ENCODE measurements around the gene CYB561D1.
A peak's percentile ranks its signal among the peaks of the same experiment; 100 is the strongest.

CYB561D1 gene

GRCh38 chr1:109530457-109531087 lies 36.7 kb downstream of the CYB561D1 start:
- no peak for DNase-seq (ENCODE audit: low read depth)

- no peak for DNase-seq (ENCODE audit: low read depth)
Observed at GRCh38 chr1:109531380-109531779, 37.5 kb downstream of the CYB561D1 start.

- no peak for DNase-seq (ENCODE audit: low read depth)
Observed at GRCh38 chr1:109531826-109532364, 38.0 kb downstream of the CYB561D1 start.

- DNase-seq (ENCODE audit: low read depth), result peak; percentile 91
Observed at GRCh38 chr1:109532365-109533136, 38.7 kb downstream of the CYB561D1 start.

GRCh38 chr1:109534307-109534858 lies 40.5 kb downstream of the CYB561D1 start:
- no peak for DNase-seq (ENCODE audit: low read depth)

DNA sequence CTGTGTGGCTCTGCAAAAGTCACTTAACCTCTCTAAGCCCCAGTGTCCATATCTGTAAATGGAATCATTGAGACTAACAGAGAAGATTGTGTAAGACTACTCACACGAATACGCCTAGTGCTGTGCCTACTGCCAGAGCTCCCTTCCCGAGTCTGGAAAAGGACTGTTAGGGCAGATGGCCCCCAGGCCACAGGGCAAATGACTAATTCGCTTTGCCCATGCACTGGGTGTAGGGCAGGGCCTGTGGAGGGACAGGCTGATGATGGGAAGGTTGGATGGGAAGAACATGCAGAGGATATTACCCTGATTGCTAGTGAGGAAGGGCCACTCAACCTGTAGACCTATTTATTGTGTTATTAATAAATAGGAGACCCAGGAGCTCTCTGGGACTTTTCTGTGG lies 41.6 kb downstream of the CYB561D1 start:
- no peak for DNase-seq (ENCODE audit: low read depth)

GRCh38 chr1:109535971-109536491 lies 42.1 kb downstream of the CYB561D1 start:
- DNase-seq (ENCODE audit: low read depth), result no peak

DNA sequence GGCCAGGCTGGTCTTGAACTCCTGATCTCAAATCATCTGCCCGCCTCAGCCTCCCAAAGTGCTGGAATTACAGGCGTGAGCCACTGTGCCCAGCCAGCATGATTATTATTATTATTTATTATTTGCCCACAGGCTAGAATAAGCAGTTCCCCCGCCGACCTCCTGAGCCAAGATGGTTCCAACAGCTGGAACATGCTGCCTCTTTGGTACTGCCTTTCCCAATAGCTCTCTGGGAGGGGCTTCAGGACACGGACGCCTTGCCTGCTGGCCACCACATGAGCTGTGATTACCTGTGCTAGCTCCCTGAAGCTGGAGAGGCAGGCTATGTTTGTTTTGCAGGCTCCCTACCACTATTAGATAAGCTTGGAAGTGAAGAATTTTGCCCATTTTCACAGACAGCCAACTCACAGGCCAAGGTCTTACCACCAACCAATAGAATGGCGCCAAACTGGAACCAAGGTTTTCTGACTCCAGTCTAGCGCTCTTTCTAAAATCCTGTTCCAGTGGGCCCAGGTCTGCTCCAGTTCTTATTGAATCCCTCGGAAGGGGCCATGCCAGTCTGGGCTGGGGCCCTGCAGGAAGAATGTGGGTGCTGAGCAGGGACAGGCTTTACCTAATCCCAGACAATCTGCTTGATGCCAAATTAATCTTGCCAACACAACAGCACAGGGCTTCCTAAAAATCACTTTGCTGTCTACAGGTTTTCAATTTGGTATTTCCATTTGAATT lies 43.7 kb downstream of the CYB561D1 start:
- no peak for DNase-seq (ENCODE audit: low read depth)

GRCh38 chr1:109538827-109539555 lies 45.1 kb downstream of the CYB561D1 start:
- DNase-seq (ENCODE audit: low read depth), result no peak

- no peak for DNase-seq (ENCODE audit: low read depth)
Observed at GRCh38 chr1:109539676-109540075, 45.8 kb downstream of the CYB561D1 start, which contains the start of gene GPR61. Gene GPR61, plus strand, starts transcription at chr1:109539872. Its CDS starts 3,151 bp downstream, at chr1:109543023.

- no peak for DNase-seq (ENCODE audit: low read depth)
Observed at GRCh38 chr1:109541102-109541501, 47.2 kb downstream of the CYB561D1 start.

GRCh38 chr1:109542657-109543056 lies 48.8 kb downstream of the CYB561D1 start:
- no peak for DNase-seq (ENCODE audit: low read depth)

DNA sequence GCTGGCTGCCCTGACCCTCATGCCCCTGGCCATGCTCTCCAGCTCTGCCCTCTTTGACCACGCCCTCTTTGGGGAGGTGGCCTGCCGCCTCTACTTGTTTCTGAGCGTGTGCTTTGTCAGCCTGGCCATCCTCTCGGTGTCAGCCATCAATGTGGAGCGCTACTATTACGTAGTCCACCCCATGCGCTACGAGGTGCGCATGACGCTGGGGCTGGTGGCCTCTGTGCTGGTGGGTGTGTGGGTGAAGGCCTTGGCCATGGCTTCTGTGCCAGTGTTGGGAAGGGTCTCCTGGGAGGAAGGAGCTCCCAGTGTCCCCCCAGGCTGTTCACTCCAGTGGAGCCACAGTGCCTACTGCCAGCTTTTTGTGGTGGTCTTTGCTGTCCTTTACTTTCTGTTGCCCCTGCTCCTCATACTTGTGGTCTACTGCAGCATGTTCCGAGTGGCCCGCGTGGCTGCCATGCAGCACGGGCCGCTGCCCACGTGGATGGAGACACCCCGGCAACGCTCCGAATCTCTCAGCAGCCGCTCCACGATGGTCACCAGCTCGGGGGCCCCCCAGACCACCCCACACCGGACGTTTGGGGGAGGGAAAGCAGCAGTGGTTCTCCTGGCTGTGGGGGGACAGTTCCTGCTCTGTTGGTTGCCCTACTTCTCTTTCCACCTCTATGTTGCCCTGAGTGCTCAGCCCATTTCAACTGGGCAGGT lies 49.5 kb downstream of the CYB561D1 start:
- no peak for DNase-seq (ENCODE audit: low read depth)

DNA sequence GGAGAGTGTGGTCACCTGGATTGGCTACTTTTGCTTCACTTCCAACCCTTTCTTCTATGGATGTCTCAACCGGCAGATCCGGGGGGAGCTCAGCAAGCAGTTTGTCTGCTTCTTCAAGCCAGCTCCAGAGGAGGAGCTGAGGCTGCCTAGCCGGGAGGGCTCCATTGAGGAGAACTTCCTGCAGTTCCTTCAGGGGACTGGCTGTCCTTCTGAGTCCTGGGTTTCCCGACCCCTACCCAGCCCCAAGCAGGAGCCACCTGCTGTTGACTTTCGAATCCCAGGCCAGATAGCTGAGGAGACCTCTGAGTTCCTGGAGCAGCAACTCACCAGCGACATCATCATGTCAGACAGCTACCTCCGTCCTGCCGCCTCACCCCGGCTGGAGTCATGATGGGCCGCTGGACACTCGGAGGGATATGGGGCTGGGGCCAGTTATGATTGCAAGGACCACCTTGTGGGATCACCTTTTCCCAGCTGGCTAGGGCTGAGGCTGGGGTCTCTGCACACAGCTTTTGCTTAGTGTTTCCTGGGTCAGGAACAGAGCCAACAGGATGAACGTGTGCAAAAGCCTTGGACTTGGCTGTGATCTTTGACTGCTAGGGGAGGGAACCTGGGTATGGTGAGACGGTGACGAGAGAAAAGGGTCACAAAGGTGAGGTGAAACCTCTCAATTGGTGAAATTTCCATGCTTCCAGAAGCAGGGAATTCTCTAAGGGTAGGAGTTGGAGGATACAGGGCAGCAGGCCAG lies 50.3 kb downstream of the CYB561D1 start:
- DNase-seq (ENCODE audit: low read depth), result no peak

DNA sequence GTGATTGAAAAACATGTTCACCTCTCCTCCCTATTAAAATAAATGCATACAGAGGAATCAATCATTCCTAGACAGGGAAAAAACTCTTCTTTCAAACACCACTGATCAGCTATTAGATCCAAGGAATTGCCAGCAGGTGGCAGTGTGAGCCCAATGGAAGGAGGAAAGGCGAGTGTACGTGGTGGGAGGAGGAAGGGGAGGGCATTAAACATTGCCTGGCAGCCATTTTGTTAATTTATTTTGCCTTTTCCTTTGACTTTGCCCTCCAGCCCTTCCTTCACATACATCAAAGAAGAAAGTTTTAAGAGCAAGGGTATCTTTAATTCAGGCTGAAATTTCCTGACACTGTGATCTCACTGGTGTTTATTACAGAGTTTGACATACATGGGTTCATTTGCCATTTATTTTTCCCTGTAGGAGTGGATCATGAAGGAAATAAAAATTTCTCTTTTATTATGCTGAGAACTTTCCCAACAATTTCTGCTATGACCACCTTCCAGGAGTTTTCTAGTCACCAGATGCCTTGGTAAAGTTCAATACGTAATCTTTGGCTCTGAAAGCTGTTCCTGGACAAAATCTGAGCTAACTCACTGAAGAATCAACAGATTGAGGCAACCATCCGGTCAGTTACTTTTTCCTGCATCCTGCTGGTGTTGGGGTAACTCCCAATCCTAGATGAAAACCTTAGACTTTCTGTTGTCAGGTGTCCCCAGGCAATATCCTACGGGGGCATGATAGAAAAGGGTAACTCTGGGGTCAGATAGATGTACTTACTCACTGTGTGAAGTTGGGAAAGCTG lies 52.6 kb downstream of the CYB561D1 start:
- peak; percentile 85 for DNase-seq (ENCODE audit: low read depth)

DNA sequence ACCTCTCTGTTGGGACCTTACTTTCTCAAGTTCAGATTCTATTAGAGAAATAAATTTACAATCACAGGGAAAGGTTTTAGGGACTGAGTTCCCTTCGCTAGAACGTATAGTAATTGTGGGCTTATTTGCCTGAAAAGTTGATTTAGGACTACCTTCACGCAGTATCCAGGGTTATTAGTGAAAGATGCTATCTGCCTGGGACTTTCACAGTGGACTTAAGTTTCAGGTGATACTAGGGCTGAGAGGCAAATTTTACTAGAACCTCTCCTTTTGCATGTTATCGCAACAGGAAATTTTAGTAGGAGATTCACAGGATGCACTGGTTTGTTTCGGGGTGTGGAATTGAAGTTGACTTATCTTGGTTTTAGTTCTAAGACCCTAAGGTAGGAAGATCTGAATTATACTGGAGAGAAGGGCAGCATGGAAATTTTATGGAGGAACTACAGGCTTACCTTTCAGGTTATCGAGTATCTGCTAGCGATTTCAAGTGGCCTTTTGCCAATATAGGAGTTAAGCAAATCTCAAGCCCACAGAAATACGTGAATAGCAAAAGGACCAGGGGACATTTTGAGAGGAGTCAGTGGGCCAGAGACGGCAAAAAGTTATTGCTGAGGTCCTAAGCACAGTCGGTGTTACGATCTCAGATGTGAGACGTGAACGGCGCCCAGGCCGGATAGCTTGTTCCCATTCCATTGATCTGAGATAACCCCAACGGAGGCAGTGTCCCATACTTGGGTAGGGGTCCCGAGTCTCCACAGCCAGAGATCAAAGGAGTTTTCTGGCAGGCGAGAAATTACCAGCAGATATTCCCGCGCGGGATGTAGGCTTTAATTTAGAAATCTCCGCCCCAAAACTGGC lies 53.8 kb downstream of the CYB561D1 start:
- no peak for DNase-seq (ENCODE audit: low read depth)

DNA sequence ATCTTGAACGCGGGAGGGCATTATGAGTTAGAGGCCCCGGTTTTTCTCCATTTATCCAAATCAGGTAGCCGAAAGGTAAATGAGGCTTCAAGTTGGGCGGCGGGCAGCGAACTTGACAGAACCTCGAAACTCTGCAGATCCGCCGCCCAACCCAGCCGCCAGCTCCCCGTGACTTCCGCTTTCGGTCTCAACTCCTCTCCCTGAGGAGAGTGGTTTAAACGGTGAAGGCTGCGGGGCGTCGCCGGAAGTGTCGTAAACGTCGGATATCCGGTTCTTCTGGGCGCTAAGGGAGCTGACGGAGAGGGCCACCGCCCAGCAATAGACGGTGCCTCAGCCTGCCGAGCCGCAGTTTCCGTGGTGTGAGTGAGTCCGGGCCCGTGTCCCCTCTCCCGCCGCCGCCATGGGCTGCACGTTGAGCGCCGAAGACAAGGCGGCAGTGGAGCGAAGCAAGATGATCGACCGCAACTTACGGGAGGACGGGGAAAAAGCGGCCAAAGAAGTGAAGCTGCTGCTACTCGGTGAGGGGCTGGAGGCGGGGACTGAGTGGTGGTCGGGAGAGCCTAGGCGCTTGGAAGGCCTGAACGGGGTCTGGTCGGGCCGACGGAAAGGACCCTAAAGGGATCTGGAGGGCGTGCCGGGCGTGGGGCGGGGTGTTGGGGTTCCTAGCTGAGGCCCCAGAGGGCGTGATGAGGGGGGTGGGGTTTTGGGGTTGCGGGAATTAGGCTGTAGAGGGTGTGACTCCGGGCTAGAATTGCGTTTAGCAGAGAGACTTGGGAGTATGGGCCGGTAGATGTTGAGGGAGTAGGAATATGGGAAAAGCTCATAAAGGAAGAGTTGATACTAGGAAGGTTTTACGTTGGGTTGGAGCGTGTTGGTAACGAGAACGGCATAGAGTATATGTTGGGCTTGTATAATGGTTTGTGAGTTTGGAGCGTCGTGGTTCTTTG lies 54.7 kb downstream of the CYB561D1 start, which contains the start of gene GNAI3:
GNAI3 (plus strand) TSS at position 295 of the 947 bp plus-strand sequence; CDS start at position 401, 106 bp downstream.
- DNase-seq (ENCODE audit: low read depth), result peak; percentile 94
